Thoracic aorta (tissue), 2 donors: ENCODE measurements around the gene WDR1. TPM values are rescaled to one million over a fixed set of nuclear protein-coding genes. Genes with fewer than 3 reads are reported as not detected.

Experiments
- ATAC-seq: fragments of 150-250 bp; one replicate; pipeline ENCODE4 v1.8.0; 2017; ENCODE audit warnings: low read depth; ENCODE audit not compliant: insufficient number of reproducible peaks, low FRiP score
- DNase-seq: peaks from one replicate; pipeline ENCODE4 v3.0.0-alpha.2; 2020; ENCODE audit warnings: low spot score
- H3K27ac ChIP-seq, 2 donors: fragments of 200-600 bp; sonication (generic); 1 replicate in 1 of 2; 2 replicates in 1 of 2; pipeline ENCODE4 v1.5.1; 2016; ENCODE audit warnings: mild to moderate bottlenecking in 2 of 2, moderate library complexity in 2 of 2
- H3K27me3 ChIP-seq: fragments of 200-600 bp; sonication (generic); replicated peaks from 2 replicates; pipeline ENCODE4 v1.6.0; 2016; ENCODE audit warnings: mild to moderate bottlenecking; ENCODE audit not compliant: insufficient read depth
- H3K36me3 ChIP-seq: fragments of 200-600 bp; sonication (generic); one replicate; pipeline ENCODE4 v1.5.1; 2016
- H3K4me1 ChIP-seq, 2 donors: fragments of 200-600 bp; sonication (generic); 1 replicate in 1 of 2; 2 replicates in 1 of 2; pipeline versions ENCODE4 v1.5.1 to v1.6.0; 2016; ENCODE audit warnings: low read depth in 2 of 2, mild to moderate bottlenecking in 1 of 2; ENCODE audit not compliant: control insufficient read depth in 1 of 2
- H3K4me3 ChIP-seq: fragments of 200-600 bp; sonication (generic); 2 replicates; pipeline ENCODE4 v1.5.1; 2016; ENCODE audit warnings: mild to moderate bottlenecking
- H3K9me3 ChIP-seq: fragments of 200-600 bp; sonication (generic); 2 replicates; pipeline ENCODE4 v1.5.1; 2016
- total RNA-seq, 2 donors: library from RNA; depleted of rRNA; stranded (reverse); fragments of >200 nt; gene quantifications; one replicate each; pipeline versions ENCODE4 v1.1.0 to v1.2.3, GENCODE V29; 2016
- TF ChIP-seq, protein P1 (sequence below): fragments of 200-600 bp; sonication (generic); IDR thresholded peaks from one replicate; pipeline ENCODE4 v1.5.1; 2019; ENCODE audit warnings: antibody characterized with exemption

The WDR1 gene
- total RNA-seq, 2 donors from 2014 or later, result 263 to 408 TPM

DNA sequence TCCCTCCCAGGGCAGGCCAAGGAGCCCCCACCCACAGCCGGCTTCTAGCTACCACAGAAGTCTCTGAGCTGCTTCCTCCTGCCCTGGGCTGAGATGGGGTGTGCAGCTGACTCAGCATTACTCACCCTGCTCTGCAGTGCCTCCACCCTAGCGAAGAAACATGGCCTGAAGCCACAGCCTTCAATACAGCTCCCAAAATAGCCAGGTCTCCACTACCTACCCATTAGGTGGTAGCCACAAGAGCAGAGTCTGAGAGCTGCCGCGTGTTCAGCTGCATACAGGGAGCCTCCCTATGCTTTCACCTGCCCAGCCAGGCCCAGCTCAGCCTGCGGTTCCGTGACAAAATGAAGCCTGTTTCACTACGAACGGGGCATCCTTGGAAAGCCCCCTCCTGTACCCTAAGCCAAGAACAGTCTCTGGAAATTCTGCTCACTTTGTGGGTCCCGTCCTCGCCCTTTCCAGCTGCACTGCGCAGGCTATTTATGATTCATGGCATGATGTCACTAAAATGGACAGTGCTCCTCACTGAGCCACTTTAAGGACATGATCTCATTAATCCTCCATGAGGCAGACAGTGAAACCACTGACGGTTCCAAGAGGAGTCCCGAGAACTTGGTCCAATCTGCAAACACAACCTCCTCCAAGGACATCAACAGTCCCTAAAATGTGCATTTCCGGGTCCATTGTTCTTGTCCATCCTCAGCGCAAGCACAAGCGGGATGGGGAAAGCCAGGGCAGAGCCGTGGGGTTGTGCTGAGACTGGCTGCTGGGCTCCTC is 20.2 kb downstream of the WDR1 start:
- Histone ChIP-seq H3K9me3 (no peaks in the 10 kb centered on the region), H3K4me3 (peak overlapping the region; percentile 8), H3K27ac (peak overlapping the region; percentile 81 to 85), H3K4me1 (peaks cover 78 to 100% of the 10 kb centered on the region in 2 donors), H3K36me3 (peaks cover 72% of the 10 kb centered on the region), H3K27me3 (no peaks in the 10 kb centered on the region)
- TF ChIP-seq, protein P1, sequence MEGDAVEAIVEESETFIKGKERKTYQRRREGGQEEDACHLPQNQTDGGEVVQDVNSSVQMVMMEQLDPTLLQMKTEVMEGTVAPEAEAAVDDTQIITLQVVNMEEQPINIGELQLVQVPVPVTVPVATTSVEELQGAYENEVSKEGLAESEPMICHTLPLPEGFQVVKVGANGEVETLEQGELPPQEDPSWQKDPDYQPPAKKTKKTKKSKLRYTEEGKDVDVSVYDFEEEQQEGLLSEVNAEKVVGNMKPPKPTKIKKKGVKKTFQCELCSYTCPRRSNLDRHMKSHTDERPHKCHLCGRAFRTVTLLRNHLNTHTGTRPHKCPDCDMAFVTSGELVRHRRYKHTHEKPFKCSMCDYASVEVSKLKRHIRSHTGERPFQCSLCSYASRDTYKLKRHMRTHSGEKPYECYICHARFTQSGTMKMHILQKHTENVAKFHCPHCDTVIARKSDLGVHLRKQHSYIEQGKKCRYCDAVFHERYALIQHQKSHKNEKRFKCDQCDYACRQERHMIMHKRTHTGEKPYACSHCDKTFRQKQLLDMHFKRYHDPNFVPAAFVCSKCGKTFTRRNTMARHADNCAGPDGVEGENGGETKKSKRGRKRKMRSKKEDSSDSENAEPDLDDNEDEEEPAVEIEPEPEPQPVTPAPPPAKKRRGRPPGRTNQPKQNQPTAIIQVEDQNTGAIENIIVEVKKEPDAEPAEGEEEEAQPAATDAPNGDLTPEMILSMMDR, result no peak
- peak; percentile 54 for ATAC-seq
- peak; percentile 72 for DNase-seq

DNA sequence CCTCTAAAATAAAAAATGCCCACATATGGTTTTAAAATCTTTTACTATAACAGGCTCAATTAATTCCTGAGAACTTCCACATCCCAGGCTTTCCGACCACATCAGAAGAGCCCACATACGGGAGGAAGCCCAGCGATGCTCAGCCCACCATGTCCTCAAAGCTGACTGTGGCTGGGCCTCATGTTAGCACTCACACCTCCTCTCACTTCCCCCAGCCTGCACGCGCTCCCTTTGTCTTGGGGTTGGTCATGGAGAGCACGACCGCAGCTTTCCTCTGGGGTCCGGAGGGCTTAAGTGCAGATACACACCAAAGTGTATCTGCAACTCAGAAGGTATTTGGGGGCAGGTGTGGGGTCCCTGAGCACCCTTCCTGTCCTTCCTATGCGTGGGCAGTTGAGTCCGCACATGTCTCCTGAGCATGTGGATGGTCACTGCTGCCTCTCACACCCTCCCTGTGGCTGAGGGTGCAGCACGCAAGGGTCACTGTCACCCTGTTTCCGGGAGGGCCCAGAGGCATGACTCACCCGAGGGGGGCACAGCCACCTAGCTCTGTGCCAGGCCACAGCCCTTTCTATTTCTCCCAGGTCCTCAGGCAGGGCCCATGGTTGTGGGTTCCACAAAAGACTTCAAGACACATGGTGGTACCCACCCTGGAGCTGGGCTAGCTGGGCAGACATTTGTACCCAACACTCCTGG is 21.2 kb downstream of the WDR1 start:
- no peak for ATAC-seq
- H3K4me1 ChIP-seq, result peaks cover 68 to 99% of the 10 kb centered on the region in 2 donors
- H3K36me3 ChIP-seq, result peaks cover 81% of the 10 kb centered on the region
- TF ChIP-seq, protein P1, result no peak
- H3K9me3 ChIP-seq, result no peaks in the 10 kb centered on the region
- DNase-seq, result no peak
- no peak overlapping the region for H3K4me3 ChIP-seq
- peak overlapping the region; percentile 81 to 85 for H3K27ac ChIP-seq
- no peaks in the 10 kb centered on the region for H3K27me3 ChIP-seq

DNA sequence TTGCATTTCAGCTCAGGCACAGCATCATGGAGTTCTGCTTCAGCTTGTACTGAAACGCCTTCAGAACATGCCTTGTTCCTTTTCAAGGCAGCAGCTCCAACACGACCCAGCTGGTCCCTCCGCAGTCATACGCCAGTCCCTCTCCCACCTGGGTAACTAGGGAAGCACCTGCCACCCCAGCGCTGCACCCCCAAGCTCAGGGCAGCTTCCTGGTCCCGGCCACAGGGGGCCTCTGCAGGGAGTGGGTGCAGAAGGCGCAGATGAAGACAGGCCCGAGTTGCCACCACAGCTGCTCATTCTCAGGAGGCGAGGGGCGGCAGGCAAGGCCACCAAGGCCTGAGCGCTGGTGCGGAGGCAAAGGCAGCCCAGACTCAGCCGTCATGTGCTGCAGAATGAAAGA is 21.8 kb downstream of the WDR1 start:
- H3K4me1 ChIP-seq, result peaks cover 67 to 99% of the 10 kb centered on the region in 2 donors
- peak overlapping the region; percentile 81 to 85 for H3K27ac ChIP-seq
- peaks cover 81% of the 10 kb centered on the region for H3K36me3 ChIP-seq
- no peaks in the 10 kb centered on the region for H3K27me3 ChIP-seq
- H3K9me3 ChIP-seq, result no peaks in the 10 kb centered on the region
- H3K4me3 ChIP-seq, result no peak overlapping the region
- no peak for DNase-seq
- ATAC-seq, result no peak
- TF ChIP-seq, protein P1, result no peak

DNA sequence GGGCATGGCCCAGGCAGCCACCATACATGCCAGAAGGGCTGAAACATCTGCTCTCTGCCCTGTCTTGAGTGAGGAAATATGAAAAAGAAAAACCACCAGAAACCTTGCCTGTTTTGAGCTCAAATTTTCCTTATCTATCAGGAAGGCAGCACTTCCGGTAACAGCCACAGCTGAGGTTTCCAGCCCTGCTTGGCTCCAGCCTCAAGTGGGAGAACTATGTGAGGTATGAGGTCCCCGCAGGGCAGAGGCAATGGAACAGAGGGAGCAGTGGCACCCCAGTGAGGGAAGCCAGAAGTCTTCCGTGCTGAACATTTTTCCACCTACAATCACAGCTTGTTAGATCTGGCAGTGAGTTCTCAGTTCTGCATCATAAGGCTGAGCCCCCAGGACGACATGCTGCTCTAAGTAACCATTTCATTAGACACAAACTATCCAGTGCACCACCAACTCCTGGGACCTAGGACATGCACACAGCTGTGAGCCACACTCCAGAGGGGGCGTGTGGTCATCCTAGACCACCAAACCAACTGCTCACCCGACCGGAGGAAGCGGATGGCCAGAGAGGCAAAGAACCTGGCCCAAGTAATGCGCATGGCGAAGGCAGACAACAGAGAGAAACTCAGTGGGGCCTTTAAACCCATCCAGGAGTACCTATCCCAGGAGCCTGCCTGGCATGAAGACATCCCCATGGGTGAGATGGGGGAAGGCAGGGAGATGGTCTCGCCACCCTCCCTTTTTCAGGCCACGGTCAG is 22.6 kb downstream of the WDR1 start:
- no peak for DNase-seq
- Histone ChIP-seq H3K27ac (peak overlapping the region; percentile 81 to 85), H3K27me3 (no peaks in the 10 kb centered on the region), H3K9me3 (no peaks in the 10 kb centered on the region), H3K36me3 (peaks cover 84% of the 10 kb centered on the region), H3K4me1 (peaks cover 67 to 99% of the 10 kb centered on the region in 2 donors), H3K4me3 (peak overlapping the region; percentile 26)
- ATAC-seq, result peak; percentile 45
- TF ChIP-seq, protein P1, result no peak

DNA sequence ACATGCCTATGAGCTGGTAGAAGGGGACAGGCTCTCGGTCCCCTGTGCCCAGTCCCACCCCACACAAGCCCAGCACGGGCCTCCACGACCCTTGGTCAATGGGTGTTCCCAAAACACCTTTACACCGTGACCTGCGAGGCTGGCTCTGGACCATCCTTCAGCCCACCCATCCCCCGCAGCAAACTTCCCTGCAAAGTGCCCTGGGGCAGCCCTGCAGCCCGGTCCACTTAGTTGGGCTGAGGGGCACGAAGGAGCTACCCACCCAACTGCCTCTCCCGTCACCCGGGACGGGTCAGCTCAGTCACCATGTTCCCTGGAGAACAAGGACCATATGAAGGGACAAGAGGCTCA is 23.4 kb downstream of the WDR1 start:
- TF ChIP-seq, protein P1, result no peak
- DNase-seq, result no peak
- H3K9me3 ChIP-seq, result no peaks in the 10 kb centered on the region
- H3K27ac ChIP-seq, result peak overlapping the region; percentile 81 to 85
- ATAC-seq, result no peak
- no peaks in the 10 kb centered on the region for H3K27me3 ChIP-seq
- H3K4me1 ChIP-seq, result peaks cover 60 to 93% of the 10 kb centered on the region in 2 donors
- peaks cover 84% of the 10 kb centered on the region for H3K36me3 ChIP-seq
- H3K4me3 ChIP-seq, result peak overlapping the region; percentile 26
